Astrocyte of the cerebellum (primary cell): ENCODE measurements around the gene LLGL1.
A peak's percentile ranks its signal among the peaks of the same experiment; 100 is the strongest.

Experiments
- DNase-seq: peaks from one replicate; pipeline ENCODE4 v3.0.0-alpha.2; 2011; ENCODE audit warnings: low read depth
- H3K4me3 ChIP-seq: 2 replicates; pipeline ENCODE4 v1.5.1; 2011; ENCODE audit warnings: mild to moderate bottlenecking, low read depth, low read length, moderate library complexity
- in situ Hi-C: cut with HindIII; loops from 2 replicates; pipeline ENCODE4 v1.10.0; 2017; ENCODE audit warnings: low sequenced_read_pairs
- TF ChIP-seq, protein P1 (sequence below): IDR thresholded peaks from 2 replicates; pipeline ENCODE4 v1.5.1; 2012; ENCODE audit warnings: low read length, low read depth, moderate library complexity, mild to moderate bottlenecking; ENCODE audit errors: missing control alignments

LLGL1 gene

DNA sequence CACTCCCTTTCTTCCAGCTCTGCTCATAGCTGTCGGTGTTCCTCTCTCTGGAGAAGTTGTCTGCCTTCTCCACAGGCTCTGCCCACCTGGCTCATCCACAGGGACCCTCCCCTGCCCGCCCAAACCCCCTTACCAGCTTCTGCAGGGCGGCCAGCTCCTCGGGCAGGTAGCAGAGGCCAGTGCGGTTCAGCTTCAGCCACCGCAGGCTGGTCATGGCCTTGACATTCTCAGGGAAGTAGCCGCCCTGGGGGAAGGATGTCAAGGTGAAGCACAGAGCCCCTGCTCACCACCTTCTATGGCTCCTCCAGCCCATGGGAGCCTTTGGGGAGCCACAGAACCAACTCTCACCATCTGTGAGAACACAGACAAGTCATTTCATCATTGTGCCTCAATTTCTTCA is 31.3 kb downstream of the LLGL1 start:
- peak overlapping the region; percentile 93 for H3K4me3 ChIP-seq
- DNase-seq = no peak
- in situ Hi-C loops = no loop called here
- TF ChIP-seq, protein P1, sequence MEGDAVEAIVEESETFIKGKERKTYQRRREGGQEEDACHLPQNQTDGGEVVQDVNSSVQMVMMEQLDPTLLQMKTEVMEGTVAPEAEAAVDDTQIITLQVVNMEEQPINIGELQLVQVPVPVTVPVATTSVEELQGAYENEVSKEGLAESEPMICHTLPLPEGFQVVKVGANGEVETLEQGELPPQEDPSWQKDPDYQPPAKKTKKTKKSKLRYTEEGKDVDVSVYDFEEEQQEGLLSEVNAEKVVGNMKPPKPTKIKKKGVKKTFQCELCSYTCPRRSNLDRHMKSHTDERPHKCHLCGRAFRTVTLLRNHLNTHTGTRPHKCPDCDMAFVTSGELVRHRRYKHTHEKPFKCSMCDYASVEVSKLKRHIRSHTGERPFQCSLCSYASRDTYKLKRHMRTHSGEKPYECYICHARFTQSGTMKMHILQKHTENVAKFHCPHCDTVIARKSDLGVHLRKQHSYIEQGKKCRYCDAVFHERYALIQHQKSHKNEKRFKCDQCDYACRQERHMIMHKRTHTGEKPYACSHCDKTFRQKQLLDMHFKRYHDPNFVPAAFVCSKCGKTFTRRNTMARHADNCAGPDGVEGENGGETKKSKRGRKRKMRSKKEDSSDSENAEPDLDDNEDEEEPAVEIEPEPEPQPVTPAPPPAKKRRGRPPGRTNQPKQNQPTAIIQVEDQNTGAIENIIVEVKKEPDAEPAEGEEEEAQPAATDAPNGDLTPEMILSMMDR = no peak

DNA sequence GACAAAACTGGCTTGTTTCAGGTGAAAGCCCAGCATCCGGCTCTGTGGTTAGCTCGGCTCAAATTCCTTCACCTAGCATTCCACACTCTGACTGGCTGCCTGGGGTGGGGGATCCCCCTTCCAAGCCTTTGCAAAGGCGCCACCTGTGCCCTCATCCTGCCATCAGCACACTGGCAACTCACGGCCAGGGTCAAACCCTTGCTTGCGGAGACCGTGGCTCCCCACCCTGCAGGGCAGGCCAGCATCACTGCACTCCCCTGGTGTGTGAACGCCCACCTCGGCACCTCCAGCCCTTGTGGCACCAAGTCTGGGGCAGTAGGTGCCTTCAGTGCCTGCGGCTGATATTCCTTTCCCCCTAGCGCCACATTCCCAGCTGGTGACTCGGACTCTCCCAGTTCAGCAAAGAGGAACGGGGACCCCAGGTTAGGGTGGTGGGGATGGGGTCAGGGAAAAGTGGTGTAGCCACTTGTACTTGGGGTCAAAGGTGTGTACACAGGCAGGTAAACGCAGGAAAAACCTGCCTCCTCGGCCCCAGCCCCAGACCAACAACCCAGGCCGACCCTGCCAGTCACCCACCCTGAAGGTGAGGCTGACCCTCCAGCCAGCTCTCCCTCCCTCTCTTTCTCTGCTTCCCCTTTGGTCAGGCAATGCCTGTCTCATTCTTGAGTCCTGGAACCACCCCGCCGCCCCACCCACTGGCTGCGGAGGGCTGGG is 32.0 kb downstream of the LLGL1 start:
- in situ Hi-C loops = no loop called here
- TF ChIP-seq, protein P1 = no peak
- no peak for DNase-seq
- H3K4me3 ChIP-seq = peak overlapping the region; percentile 93

DNA sequence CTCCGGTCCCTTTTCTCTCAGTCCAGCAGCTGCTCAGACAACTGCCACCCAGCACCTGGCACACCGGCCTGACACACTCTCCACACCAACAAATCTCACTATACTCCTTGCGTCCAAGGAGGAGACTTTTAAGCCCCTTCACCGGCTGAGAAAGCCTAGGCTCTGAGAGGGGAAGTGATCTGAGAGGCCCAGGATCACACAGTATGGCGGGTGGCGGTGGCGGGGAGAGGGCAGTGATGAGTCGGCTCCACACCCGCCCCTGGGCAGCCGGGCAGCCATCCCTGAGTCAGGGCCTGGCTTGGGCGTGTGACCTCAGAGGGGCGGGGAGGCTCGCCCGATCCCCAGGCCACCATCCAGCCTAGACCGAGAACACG is 32.5 kb downstream of the LLGL1 start:
- peak overlapping the region; percentile 93 for H3K4me3 ChIP-seq
- TF ChIP-seq, protein P1 = no peak
- in situ Hi-C loops = no loop called here
- no peak for DNase-seq

DNA sequence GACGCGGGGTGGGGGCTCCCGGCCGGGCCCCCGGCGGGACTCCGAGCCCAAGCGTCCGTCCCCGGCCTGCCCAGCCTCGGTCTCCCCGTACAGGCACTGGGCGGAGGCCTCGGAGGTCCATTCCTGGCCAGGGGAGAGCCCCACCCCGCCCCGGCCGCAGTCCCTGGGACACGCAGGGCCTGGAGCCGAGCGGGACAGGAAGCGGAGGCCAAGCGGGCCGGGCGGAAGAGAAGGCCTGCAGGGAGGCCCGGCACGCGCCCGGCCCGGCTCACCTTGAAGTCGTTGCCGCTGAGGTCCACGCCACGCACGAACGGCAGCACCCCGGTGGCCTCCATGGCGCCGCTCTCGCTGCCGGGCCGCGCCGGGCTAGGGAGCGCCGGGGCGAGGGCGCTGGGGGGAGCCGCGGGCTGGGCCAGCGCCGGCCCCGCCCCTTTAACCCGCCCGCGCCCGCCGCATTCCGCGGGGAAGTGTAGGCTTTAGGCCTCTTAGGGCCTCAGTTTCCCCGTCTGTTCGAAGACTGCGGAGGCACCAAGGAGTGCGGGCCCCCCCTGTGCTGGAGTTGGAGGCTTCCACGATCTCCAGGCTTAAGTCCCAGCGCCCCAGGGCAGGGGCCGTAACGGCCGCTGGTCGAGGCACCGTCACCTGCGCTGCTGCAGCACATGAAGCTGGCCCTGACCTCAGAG is 33.1 kb downstream of the LLGL1 start, which contains the start of gene FLII:
FLII (minus strand) TSS at position 383 of the 683 bp plus-strand sequence; CDS start at position 335, 48 bp downstream.
- in situ Hi-C loops = no loop called here
- TF ChIP-seq, protein P1 = no peak
- peak within 1 kb of the TSS; percentile 93 for H3K4me3 ChIP-seq
- DNase-seq = no peak

DNA sequence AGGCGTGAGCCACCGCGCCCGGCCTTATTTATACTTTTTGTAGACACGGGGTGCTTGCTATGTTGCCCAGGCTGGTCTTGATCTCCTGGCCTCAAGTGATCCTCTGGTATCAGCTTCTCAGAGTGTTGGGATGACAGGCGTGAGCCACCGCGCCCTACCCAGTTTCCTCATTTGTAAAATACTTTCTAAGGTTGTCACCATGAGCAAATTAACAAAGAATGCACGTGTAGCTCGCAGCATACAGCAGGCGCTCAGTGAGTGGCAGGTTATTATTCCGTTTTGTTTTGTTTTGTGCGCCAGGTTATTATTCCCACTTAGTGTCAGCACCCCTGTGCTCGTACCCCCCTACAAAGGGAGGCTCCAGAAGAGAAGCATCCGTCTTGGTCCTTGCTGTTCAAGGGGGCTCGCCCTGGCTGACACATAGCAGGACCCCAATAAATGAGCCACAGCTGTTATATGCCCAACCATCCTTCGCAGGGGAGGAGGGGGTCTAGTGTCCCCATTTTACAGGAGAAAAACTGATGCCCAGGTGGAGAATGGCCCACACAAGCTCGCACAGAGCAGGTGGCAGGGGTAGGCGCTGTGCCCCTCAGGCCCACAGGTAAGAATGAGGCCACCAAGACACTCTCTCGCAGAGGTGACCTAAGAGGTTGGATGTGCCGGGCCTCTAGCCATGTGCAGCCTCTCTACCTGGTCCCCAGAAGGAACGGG is 34.3 kb downstream of the LLGL1 start:
- TF ChIP-seq, protein P1 = no peak

DNA sequence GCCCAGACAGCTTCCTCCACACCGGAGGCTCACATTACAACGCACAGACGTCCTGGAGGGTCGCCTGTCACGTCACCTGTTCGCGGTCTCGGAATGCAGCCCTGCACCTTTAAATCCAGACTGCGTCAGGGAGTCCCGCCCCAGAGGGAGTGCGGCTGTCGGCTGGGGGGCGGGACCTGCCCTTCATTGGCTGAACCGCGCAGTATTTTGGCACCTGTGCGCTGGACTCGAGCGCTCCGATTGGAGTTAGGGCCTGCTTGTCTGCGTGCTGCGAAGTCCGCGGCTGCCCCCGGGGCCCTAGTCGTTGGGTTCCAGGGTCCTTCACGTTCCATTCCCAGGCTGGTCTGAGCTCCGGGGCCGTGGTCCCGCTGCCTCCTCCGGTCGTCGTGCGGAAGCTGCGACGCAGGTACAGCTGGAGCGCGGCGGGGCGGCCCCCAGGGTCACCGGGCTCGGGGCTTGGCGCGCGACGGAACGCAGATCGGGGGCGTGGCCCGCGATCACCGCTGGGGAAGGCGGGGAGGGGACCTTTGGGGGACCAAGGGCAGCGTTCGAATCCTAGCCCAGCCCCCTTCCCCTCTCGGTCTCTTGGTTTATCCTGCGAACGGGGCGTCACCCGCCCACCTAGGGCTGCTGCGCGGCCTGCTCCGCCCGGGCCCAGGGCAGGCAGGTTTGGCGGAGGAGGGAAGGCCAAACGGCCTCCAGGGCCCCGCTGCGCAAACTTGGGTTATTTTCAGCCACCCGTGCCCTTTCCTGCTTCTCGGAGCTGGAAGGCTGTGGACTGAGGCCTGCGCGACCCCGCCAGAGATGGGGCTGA is 35.1 kb downstream of the LLGL1 start, which contains the start of gene MIEF2:
MIEF2 (plus strand) TSS at position 331 of the 814 bp plus-strand sequence. CDS start 2,059 bp downstream, outside the sequence.
- peak within 1 kb of the TSS; percentile 74 for H3K4me3 ChIP-seq
- peak; percentile 82 for DNase-seq
- TF ChIP-seq, protein P1 = no peak
- in situ Hi-C loops = no loop called here

More for the DNA sequence above, 34.3 kb downstream of the LLGL1 start:
- in situ Hi-C loops = no loop called here
- DNase-seq = no peak
- peak overlapping the region; percentile 74 for H3K4me3 ChIP-seq
